Measurements from ENCODE around the gene DIO3.

The DIO3 gene

DNA sequence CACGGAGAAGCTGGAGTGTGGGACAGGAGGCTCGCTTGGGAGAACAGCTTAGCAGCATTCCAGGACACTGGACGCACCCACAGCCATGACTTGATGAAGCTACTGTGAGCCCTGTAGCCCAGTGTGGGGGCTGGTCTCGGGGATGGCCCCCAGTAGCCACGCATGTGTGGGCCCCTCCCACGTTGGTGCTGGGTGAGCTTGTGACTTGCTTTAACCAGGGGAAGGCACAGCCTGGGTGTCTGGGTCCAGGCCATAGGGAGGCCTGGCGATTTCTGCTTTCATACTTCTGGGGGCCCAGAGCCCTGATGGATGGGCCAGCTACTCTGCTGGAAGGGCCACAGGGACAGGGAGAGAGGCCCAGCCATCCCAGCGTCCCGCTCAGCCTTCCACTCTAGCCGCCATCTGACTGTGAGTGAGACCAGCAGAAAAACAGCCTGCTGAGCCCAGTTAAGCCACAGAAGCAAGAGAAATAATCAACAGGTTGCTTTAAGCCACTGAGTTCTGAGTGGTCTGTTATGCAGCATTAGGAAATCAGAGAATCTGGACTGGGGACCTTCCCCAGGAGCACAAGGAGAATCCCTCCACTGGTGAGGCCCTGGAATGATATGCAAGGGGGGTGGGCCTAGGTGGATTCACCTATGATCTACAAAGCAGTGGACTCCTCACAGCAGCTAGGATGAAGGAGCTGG lies 16.1 kb downstream of the DIO3 start:
- TF ChIP-seq GATA2 (IDR thresholded peaks at IDR 0.05; ENCODE audit: low read depth, low read length) (no peak), GATA3 (IDR thresholded peaks at IDR 0.05; ENCODE audit: low read depth, low read length) (no peak)

DNA sequence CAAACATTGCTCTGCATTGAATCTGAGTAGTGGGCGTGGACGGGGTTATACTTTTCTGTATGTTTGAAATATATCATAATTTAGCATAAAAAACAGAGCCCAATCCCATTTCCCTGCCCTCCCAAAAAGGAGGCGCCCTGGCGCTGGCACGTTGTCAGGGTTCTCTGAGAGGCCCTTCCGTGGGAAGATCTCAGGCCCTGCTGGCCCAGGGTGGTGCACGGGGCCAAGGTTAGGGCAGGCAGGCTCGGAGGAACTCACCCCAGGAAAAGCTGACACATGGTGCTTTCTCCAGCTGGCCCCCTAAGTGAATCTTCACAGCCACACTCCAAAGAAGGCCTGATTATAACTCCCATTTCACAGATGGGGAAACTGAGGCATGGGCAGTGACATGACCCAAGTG lies 17.2 kb downstream of the DIO3 start:
- TF ChIP-seq GATA3 (IDR thresholded peaks at IDR 0.05; ENCODE audit: low read depth, low read length) = no peak

DNA sequence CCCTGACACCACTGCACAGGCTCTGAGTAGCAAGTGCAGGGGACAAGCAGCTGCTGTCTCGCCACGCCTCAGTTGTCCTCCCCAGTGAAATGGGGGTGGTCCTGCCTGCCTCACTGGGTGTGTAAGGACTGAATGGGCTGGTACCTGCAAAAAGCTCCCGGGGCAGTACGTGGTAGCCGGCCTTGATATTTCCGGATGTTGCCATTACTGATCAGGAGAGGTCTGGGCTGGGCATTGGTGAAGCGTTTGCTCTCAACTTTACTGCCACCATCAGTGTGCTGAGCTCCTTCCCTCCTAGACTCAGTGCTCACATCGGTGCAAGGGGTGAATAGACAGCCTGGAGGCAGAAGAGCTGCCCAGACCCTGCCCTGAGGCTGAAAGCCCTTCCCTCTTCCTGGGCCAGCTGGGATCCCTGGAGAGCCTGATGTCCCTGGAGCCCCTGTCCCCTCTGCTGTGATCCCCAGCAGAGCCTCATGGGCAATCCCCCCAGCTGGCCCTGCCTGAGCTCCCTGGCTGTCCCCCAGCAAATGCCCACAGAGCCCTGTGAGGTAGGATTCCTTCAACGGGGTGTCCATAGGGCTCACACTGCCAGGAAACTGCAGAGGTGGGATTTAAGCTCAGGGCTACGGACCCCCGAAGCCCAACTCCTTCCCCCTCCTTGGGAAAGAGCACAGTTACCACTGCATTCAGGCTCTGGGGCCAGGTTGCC lies 18.2 kb downstream of the DIO3 start:
- TF ChIP-seq GATA3 (IDR thresholded peaks at IDR 0.05; ENCODE audit: low read depth, low read length) = no peak
- no peak for TF ChIP-seq GATA2 (IDR thresholded peaks at IDR 0.05; ENCODE audit: low read depth, low read length)

DNA sequence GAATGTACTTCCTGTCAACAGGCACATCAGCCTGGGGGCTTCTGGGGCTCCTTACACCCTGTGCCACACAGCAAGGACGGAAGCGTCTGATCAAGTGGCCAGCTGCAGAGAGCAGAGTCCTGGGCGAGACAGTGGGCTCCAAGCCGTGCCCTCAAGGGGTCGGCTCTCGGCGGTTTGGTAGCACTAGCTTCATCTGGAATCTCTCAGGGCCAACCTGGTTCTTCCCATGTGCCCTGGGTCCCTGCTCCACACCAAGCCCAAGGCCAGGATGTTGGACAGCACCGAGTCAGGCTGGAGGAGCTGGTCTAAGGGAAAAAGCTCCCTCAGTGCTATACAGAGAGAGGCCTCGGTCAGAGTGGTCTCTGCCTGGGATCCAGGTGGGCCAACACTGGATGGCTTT lies 20.5 kb downstream of the DIO3 start:
- TF ChIP-seq GATA2 (IDR thresholded peaks at IDR 0.05; ENCODE audit: low read depth, low read length) (no peak), GATA3 (IDR thresholded peaks at IDR 0.05; ENCODE audit: low read depth, low read length) (no peak)

DNA sequence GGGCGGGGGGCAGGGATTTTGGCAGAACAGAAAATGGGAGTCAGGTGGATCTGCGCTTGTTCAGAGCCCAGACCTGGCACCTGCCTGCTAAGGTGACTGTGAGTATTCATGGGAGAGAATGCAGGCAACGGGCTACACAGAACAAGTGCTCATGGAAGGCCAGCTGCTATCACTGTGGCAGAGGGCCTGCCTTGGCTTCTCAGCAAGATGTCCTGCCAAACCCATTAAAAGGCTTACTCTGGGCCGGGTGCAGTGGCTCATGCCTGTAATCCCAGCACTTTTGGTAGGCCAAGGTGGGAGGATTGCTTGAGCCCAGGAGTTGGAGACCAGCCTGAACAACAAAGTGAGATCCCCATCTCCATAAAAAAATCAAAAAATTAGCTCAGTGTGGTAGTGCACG lies 21.0 kb downstream of the DIO3 start:
- TF ChIP-seq GATA2 (IDR thresholded peaks at IDR 0.05; ENCODE audit: low read depth, low read length) = no peak
- no peak for TF ChIP-seq GATA3 (IDR thresholded peaks at IDR 0.05; ENCODE audit: low read depth, low read length)

DNA sequence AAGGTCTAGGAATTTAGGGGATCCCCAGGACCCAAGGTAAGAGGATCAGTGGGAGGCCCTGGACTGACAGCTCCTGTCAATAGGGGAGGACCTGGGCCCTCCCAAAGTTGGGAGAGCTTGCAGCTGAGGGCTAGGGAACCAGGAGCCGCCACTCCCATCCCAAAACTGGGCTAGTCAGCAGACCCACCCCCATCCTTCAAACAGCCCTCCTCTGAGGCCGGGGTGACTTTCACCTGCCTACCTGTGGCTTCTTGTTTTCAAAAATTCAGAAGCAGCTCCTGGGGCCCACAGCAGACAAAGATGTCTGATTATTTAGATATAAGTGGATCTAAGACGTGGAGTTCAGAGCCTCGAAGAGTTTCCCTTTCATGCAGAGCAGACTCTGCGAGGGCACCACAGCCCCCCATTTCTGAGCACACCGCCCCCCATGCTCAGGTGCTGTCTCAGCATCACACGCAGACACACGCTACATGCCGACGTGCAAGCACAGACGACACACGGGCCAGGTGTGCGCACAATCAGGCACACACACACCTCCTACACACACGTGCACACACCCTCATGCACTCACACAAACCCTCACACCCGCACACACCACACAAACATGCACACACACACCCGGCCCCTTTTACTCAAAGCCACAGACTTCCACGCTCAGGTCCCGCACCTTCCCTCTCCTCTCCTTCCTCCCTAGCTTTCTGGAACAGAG lies 21.9 kb downstream of the DIO3 start:
- TF ChIP-seq GATA2 (IDR thresholded peaks at IDR 0.05; ENCODE audit: low read depth, low read length) = no peak
- no peak for TF ChIP-seq GATA3 (IDR thresholded peaks at IDR 0.05; ENCODE audit: low read depth, low read length)

DNA sequence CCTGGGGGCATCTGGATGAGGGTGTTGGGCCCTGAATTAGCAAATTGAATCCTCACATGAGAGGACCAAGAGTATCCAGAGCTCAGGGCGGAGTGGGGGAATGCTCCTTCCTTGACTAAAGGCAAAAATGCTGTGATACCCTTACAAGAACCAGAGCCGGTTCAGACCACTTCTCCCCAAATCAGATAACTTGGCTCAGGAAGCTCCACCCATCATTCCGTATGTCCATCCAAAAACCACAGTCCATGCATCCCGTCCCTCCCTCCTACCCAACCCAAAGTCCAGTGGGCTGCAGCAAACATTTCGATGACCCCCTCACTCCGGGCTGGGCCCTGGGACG lies 22.4 kb downstream of the DIO3 start:
- TF ChIP-seq GATA3 (IDR thresholded peaks at IDR 0.05; ENCODE audit: low read depth, low read length) (no peak), GATA2 (IDR thresholded peaks at IDR 0.05; ENCODE audit: low read depth, low read length) (peak; percentile 57; the same call in 1 of the 2 replicates)

DNA sequence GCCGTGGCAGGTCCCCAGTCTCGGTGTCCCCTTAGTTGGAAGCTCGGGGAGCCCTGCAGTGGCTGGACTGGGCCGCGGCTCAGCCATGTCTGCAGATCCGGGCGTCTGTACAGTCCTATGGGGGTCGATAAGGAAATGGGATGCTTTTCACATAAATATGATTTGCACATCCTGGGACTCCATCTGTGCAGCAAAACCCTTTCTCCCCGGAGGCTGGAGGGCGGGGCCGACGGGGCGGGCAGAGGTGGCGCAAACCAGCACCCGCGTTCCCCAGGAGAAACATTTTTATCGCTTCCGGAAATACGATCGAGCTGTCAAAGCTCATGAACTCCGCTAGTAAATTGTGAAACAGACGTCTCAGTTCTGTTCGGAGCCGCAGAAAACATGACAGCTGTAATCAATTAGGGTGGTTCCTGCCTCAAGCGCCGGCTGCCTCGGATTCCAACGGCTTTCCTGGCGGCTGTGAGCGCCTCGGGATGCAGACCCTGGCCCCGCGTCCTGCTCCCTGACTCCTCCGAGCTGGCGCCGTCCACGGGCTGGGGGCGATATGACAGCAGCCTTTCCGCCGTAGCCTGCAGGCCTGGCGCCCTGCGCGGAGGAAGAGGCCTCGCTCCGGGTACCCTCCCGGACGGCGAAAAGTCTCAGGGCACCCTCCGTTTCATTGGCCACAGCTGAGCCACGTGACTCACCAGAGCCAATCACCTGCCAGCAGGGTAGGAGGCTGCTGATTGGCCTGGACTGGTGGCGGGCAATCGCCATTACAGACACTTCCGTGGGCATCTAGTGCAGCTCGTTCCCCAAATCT lies 23.0 kb downstream of the DIO3 start:
- TF ChIP-seq GATA3 (IDR thresholded peaks at IDR 0.05; ENCODE audit: low read depth, low read length) = no peak
- TF ChIP-seq GATA2 (IDR thresholded peaks at IDR 0.05; ENCODE audit: low read depth, low read length) = peak; percentile 42; the same call in 1 of the 2 replicates

DNA sequence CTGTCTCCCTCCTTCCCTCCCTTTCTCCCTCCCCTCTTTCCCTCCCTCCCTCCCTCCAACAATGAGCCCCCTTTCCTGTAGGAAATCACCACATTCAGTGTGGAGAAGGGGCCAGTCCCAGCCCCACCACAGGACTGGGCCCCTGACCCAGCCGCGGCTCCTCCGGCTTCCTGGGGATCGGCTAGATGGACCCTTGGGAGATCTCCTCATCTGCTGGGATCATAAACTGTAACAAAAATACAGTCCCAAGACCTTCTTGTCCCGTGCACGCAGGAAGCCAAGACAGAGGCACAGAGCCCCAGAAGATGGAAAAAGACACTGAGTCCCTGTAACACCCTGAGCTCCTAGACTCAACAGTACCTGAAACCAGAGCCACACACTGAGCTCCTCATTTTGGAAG lies 23.9 kb downstream of the DIO3 start:
- TF ChIP-seq GATA3 (IDR thresholded peaks at IDR 0.05; ENCODE audit: low read depth, low read length) (no peak), GATA2 (IDR thresholded peaks at IDR 0.05; ENCODE audit: low read depth, low read length) (no peak)

DNA sequence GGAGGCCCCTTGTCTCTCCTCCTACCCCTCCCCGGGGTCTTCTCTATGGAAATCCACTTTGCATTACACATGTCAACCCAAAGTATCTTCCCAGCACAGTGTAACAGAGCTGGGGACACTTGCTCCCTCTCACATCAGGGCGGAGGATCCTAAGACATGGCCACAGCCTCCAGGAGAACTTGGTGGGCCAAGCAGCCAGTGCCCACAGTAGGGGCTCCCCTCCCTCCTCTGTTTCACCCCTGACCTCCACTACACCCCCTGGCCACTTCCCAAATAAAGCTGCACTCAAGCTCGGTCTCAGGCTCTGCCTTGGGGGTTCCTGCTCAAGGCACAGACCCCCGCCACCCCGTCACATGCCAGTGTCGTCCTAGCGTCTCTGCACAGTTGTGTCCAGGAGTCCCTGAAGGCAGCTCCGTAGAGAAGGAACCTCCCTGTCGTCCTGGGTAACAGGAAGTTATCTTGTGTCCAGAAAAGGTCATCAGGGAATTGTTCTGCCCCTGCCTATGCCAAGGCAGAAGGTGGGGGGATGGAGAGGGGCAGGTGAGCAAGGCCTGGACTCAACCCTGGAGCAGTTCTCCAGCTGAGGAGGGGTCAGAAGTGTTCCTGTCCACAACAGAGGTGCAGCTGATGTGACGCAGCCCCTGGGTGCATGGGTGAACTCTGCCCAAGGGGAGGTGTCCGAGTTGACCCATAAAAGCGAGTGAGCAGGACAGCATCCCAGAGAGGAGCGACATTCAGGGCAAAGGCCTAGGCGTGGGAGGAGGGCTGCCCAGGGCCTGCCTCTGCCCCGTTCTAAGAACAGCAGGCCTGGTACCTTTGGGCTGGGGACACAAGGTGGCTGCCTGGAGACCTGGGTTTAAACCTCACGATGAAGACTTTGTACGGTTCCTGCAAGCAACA lies 25.5 kb downstream of the DIO3 start:
- TF ChIP-seq GATA3 (IDR thresholded peaks at IDR 0.05; ENCODE audit: low read depth, low read length) (no peak), GATA2 (IDR thresholded peaks at IDR 0.05; ENCODE audit: low read depth, low read length) (no peak)

DNA sequence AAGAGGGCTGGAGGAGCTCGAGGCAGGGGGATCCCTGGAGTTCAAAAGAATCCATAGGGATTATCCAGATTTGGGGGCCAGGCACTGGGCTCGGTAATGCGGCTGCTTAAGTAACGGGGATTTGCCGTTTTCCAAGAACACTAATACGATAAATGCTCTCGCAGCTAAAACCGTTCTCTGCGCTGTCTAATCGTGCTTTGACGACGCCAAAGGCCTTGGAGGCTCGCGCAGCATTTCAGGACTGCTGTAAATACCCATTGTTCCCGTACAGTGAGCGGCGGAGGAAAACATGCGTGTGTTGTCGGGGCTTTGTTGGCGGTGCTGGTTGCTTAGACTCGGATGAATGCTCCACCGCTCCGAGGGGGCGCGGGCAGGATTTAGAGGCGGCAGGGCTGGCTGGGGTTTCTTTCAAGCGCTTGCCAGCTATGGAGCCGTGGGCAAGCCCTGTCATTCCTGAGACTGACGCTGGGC lies 26.2 kb downstream of the DIO3 start:
- TF ChIP-seq GATA3 (IDR thresholded peaks at IDR 0.05; ENCODE audit: low read depth, low read length) (no peak), GATA2 (IDR thresholded peaks at IDR 0.05; ENCODE audit: low read depth, low read length) (no peak)

DNA sequence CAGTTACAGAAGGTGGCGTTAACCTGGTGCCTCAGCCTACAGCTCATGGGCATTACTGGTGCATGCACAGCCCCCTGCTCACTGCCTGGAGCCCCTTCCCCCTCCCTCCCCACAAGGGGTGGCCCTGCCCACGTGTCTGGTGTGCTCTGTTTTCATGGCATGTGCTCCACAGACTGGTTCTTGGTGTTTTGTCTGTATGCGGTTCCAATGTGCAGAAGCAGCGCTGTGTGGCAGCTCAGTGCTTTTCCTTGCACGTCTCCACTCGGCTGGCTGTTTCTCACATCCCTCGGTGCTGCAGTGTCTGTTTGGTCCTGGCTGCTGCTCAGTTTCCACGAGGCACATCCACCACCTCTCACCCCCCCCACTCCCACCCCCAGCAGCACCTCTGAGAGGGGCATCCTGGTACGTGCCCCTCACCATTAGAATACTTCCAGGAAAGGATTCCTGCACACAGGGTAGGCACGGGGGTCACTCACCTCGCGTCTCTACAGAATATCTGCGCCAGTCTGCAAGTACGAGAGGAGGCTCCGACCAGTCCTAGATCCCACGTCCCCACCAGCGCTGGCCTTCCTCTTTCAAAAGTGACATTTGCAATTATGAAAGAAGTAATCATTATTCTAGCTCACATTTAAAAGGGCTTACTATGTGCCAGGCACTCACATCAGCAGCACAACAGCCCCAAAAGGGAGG lies 27.1 kb downstream of the DIO3 start:
- TF ChIP-seq GATA2 (IDR thresholded peaks at IDR 0.05; ENCODE audit: low read depth, low read length) = no peak
- no peak for TF ChIP-seq GATA3 (IDR thresholded peaks at IDR 0.05; ENCODE audit: low read depth, low read length)

DNA sequence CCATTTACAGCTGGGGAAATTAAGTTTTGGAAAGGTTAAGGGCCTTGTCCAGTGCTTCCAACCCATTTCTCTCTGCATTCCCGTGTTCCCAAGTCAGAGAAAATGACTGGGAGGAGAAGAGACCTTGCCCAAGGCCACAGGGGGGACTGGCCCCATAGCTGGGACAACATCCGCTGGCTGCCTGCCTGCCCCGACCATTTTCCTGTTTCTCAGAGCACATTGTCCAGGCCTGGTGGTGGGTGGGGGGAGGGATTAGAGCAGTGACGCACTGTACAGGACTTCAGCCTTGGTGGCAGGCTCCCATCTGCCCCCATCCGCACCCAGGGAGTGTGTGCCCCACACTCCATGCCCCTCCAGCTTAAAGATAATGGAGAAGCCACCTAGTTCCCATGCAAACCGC lies 27.7 kb downstream of the DIO3 start:
- no peak for TF ChIP-seq GATA2 (IDR thresholded peaks at IDR 0.05; ENCODE audit: low read depth, low read length)
- no peak for TF ChIP-seq GATA3 (IDR thresholded peaks at IDR 0.05; ENCODE audit: low read depth, low read length)

Measured in SH-SY5Y (cell line).